GM19239 (cell line): ENCODE data around the gene OR10H3.
"Not testable (repeated sequence)": the region's sequence is repeated elsewhere in the genome, so short reads cannot be mapped to it uniquely, and the experiment has no call there.

ENCODE experiments used
- DNase-seq: peaks from one replicate; pipeline ENCODE4 v3.0.0; 2011; ENCODE audit warnings: low spot score; ENCODE audit not compliant: insufficient read length
- FAIRE-seq: peaks from 2 replicates; lab custom pipeline; 2011; peaks lifted over from hg19 to GRCh38; lab: Jason Lieb, UNC

Gene OR10H3

GRCh38 chr19:15776991-15777970 lies 39.5 kb downstream of the OR10H3 start:
- FAIRE-seq: no peak

GRCh38 chr19:15779756-15780476 lies 42.1 kb downstream of the OR10H3 start:
- no peak for FAIRE-seq
- no peak for DNase-seq

More at GRCh38 chr19:15776991-15777970, 39.5 kb downstream of the OR10H3 start:
- DNase-seq: no peak

- DNase-seq (no peak), FAIRE-seq (peak; percentile 11)
Observed at GRCh38 chr19:15780610-15781418, 43.0 kb downstream of the OR10H3 start.

- no peak for FAIRE-seq
- no peak for DNase-seq
Observed at GRCh38 chr19:15781661-15782060, 43.9 kb downstream of the OR10H3 start.

- no peak for FAIRE-seq
Observed at GRCh38 chr19:15782211-15782610, 44.4 kb downstream of the OR10H3 start.

GRCh38 chr19:15782896-15783295 lies 45.1 kb downstream of the OR10H3 start:
- FAIRE-seq, DNase-seq: not testable (repeated sequence)

More at GRCh38 chr19:15782211-15782610, 44.4 kb downstream of the OR10H3 start:
- no peak for DNase-seq

GRCh38 chr19:15787611-15788155 lies 49.9 kb downstream of the OR10H3 start, which contains the start of gene OR10H5:
Gene OR10H5, plus strand, starts transcription at chr19:15787661. Its CDS starts 6,388 bp downstream, at chr19:15794049.
- no peak for FAIRE-seq
- DNase-seq: no peak

- no peak for DNase-seq
- no peak for FAIRE-seq
Observed at GRCh38 chr19:15788594-15789270, 50.9 kb downstream of the OR10H3 start.

GRCh38 chr19:15790096-15790495 lies 52.3 kb downstream of the OR10H3 start:
- FAIRE-seq: no peak
- no peak for DNase-seq
